Activated T-cell treated with anti-CD3 and anti-CD28 coated beads, Interleukin-2, amount 50 U/mL, for 4 hours (primary cell): ENCODE data around the gene NACC2. TPM values are rescaled to one million over a fixed set of nuclear protein-coding genes. Genes with fewer than 3 reads are reported as not detected.

ENCODE experiments used
- ATAC-seq, 2 donors: fragments of 200-7000 bp; cut with Tn5 transposase; one replicate each; pipeline ENCODE4 v1.10.0; 2021
- DNase-seq: peaks from one replicate; pipeline ENCODE4 v3.0.0-alpha.2; 2020
- H3K27me3 Mint-ChIP-seq: one replicate; pipeline ENCODE4 v1.8.0; 2021; ENCODE audit warnings: low read depth, mixed read lengths
- H3K36me3 Mint-ChIP-seq: one replicate; pipeline ENCODE4 v1.8.0; 2022; ENCODE audit warnings: mixed read lengths; ENCODE audit not compliant: insufficient read depth
- H3K4me1 Mint-ChIP-seq: one replicate; pipeline ENCODE4 v1.8.0; 2021; ENCODE audit warnings: low read depth, mixed read lengths
- H3K4me3 Mint-ChIP-seq: one replicate; pipeline ENCODE4 v1.8.0; 2021; ENCODE audit warnings: mild to moderate bottlenecking, moderate library complexity, mixed read lengths
- H3K9me3 Mint-ChIP-seq: one replicate; pipeline ENCODE4 v1.8.0; 2021; ENCODE audit warnings: mixed read lengths
- total RNA-seq, 3 donors: library from RNA; stranded (reverse); gene quantifications; one replicate each; pipeline ENCODE4 v1.2.1, GENCODE V29; 2021

The NACC2 gene
- total RNA-seq, 3 donors from 2014 or later: 5.9 to 6.2 (median 6.0) TPM

GRCh38 chr9:136119883-136120393, 24.8 kb upstream of the NACC2 start:
- no peak for DNase-seq
- no peak for ATAC-seq
- no peaks in the 10 kb centered on the region for H3K9me3 Mint-ChIP-seq
- peaks cover 8% of the 10 kb centered on the region for H3K4me1 Mint-ChIP-seq
- peak overlapping the region; percentile 76 for H3K4me3 Mint-ChIP-seq
- peaks cover 2% of the 10 kb centered on the region for H3K27me3 Mint-ChIP-seq
- H3K36me3 Mint-ChIP-seq: no peaks in the 10 kb centered on the region

GRCh38 chr9:136119061-136119882, 24.2 kb upstream of the NACC2 start:
- Mint-ChIP-seq H3K36me3 (no peaks in the 10 kb centered on the region), H3K4me1 (peaks cover 14% of the 10 kb centered on the region), H3K4me3 (peak overlapping the region; percentile 76), H3K9me3 (no peaks in the 10 kb centered on the region), H3K27me3 (no peaks in the 10 kb centered on the region)
- ATAC-seq: peak; percentile 22 to 24
- DNase-seq: no peak

GRCh38 chr9:136118320-136119060, 23.4 kb upstream of the NACC2 start, which contains the start of gene TMEM250:
TSS of gene TMEM250 (minus strand) at chr9:136118875. CDS start at chr9:136116900, 1,975 bp downstream.
- no peaks in the 10 kb centered on the region for H3K9me3 Mint-ChIP-seq
- DNase-seq: peak; percentile 96
- peaks cover 20% of the 10 kb centered on the region for H3K4me1 Mint-ChIP-seq
- peak; percentile 92 to 93 for ATAC-seq
- H3K4me3 Mint-ChIP-seq: peak within 1 kb of the TSS; percentile 82
- no peaks in the 10 kb centered on the region for H3K36me3 Mint-ChIP-seq
- H3K27me3 Mint-ChIP-seq: no peaks in the 10 kb centered on the region

- Mint-ChIP-seq H3K9me3 (no peaks in the 10 kb centered on the region), H3K4me1 (peaks cover 26% of the 10 kb centered on the region), H3K27me3 (no peaks in the 10 kb centered on the region), H3K4me3 (peak overlapping the region; percentile 82), H3K36me3 (no peaks in the 10 kb centered on the region)
- DNase-seq: no peak
- ATAC-seq: peak in 1 of 2 donors; percentile 0
Observed at GRCh38 chr9:136117916-136118319, 22.8 kb upstream of the NACC2 start.

DNA sequence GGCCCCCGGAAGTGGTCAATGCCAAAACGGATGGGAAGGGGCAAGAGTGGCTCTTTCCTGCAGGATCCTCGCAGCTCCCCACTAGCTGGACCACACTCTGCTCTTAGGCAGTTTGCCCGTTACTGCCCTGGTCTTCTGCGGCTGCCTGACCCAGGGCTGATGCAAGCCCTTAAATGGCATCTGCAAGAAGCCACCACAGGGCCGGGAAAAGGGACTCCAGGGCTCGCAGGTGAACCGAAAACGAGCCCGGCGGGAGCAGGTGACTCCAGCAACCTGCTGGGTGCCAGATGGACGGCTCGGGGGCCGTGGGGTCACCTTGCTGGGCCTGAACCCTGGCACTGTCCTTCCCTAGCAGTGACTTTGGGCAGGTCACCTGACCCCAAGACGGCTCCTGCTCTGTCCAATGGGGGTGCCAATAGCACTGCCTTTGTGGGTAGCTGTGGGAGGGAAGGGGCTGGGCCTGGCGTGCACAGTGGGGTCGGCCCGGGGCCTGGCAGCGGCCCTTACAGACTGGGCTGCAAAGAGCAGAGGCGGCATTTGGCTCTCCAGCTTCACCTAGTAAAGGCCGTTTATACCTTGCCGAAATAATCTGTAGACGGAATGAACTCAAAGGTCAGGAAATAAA, 22.3 kb upstream of the NACC2 start:
- H3K27me3 Mint-ChIP-seq: no peaks in the 10 kb centered on the region
- no peaks in the 10 kb centered on the region for H3K36me3 Mint-ChIP-seq
- H3K4me3 Mint-ChIP-seq: peak overlapping the region; percentile 82
- ATAC-seq (no peak), DNase-seq (no peak)
- no peaks in the 10 kb centered on the region for H3K9me3 Mint-ChIP-seq
- peaks cover 31% of the 10 kb centered on the region for H3K4me1 Mint-ChIP-seq

- Mint-ChIP-seq H3K4me1 (peaks cover 40% of the 10 kb centered on the region), H3K4me3 (peak overlapping the region; percentile 82), H3K9me3 (no peaks in the 10 kb centered on the region), H3K27me3 (no peaks in the 10 kb centered on the region), H3K36me3 (no peaks in the 10 kb centered on the region)
- ATAC-seq (no peak), DNase-seq (no peak)
Observed at GRCh38 chr9:136116360-136117098, 21.4 kb upstream of the NACC2 start.

DNA sequence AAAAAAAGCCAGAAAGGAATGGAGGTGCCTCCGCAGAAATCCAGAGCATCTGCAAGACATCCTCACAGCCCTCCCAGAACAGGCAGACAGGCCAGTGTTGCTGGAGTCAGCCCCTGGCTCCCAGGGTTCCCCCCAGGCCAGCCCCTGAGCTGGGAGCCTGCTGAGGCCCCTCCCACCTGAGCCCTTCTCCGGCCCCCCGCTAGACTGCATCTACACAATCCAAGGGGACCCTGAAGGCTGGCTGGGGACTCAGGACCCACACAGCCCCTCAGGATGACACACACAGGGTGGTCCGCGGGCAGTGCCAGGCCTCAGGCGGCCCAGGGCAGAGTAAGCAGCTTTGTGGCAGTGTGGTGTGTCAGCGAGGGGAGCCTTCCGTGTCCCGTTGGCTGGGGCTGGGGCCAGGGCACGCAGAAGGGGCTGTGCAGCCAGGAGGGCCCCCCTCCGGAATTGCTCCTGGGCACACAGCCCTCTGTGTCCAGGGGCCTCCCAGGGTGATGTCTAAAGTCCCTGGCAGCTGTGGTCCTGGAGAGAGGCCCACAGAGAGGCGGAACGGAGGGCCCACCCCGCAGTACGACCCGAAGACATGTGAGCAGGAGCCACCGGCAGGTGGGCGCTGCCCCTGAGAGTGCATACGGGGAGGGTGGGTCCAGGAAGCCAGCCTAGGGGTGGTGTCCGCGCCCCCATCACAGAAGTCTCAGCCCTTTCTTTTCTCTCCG, 20.7 kb upstream of the NACC2 start:
- H3K4me1 Mint-ChIP-seq: peaks cover 46% of the 10 kb centered on the region
- peak overlapping the region; percentile 42 for H3K4me3 Mint-ChIP-seq
- ATAC-seq: no peak
- no peak for DNase-seq
- H3K27me3 Mint-ChIP-seq: no peaks in the 10 kb centered on the region
- no peaks in the 10 kb centered on the region for H3K36me3 Mint-ChIP-seq
- no peaks in the 10 kb centered on the region for H3K9me3 Mint-ChIP-seq

GRCh38 chr9:136115206-136115605, 20.1 kb upstream of the NACC2 start:
- ATAC-seq (no peak), DNase-seq (no peak)
- H3K9me3 Mint-ChIP-seq: no peaks in the 10 kb centered on the region
- no peak overlapping the region for H3K4me3 Mint-ChIP-seq
- H3K27me3 Mint-ChIP-seq: no peaks in the 10 kb centered on the region
- no peaks in the 10 kb centered on the region for H3K36me3 Mint-ChIP-seq
- peaks cover 51% of the 10 kb centered on the region for H3K4me1 Mint-ChIP-seq

GRCh38 chr9:136114610-136115009, 19.5 kb upstream of the NACC2 start:
- Mint-ChIP-seq H3K27me3 (no peaks in the 10 kb centered on the region), H3K36me3 (no peaks in the 10 kb centered on the region), H3K9me3 (no peaks in the 10 kb centered on the region), H3K4me1 (peaks cover 53% of the 10 kb centered on the region), H3K4me3 (no peak overlapping the region)
- ATAC-seq: no peak
- DNase-seq: no peak

GRCh38 chr9:136112541-136112940, 17.5 kb upstream of the NACC2 start:
- ATAC-seq (no peak), DNase-seq (no peak)
- H3K9me3 Mint-ChIP-seq: no peaks in the 10 kb centered on the region
- H3K4me3 Mint-ChIP-seq: no peak overlapping the region
- H3K4me1 Mint-ChIP-seq: peaks cover 64% of the 10 kb centered on the region
- no peaks in the 10 kb centered on the region for H3K36me3 Mint-ChIP-seq
- H3K27me3 Mint-ChIP-seq: no peaks in the 10 kb centered on the region

DNA sequence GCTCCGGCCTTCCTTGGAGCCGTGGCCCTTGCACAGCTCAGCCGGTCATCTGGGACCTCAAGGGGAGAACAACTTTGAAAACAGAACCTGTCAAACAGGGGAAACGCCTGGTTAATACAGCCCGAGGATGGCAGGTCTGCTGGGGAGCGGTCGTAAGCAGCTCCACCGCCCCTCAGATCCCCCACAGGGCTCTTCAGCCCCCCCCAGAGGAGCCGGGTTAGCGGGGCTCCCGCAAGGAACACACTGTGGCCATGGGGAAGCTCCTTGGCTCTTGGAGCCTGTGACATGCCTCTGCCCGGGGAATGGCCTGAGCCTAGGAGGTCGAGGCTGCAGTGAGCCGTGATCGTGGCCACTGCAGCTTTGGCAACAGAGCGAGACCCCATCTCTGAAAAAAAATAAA, 16.8 kb upstream of the NACC2 start:
- peaks cover 70% of the 10 kb centered on the region for H3K4me1 Mint-ChIP-seq
- H3K9me3 Mint-ChIP-seq: no peaks in the 10 kb centered on the region
- H3K27me3 Mint-ChIP-seq: no peaks in the 10 kb centered on the region
- H3K36me3 Mint-ChIP-seq: no peaks in the 10 kb centered on the region
- ATAC-seq (no peak), DNase-seq (no peak)
- H3K4me3 Mint-ChIP-seq: no peak overlapping the region

GRCh38 chr9:136111190-136111589, 16.1 kb upstream of the NACC2 start:
- DNase-seq: no peak
- no peaks in the 10 kb centered on the region for H3K36me3 Mint-ChIP-seq
- peak overlapping the region; percentile 53 for H3K4me3 Mint-ChIP-seq
- ATAC-seq: no peak
- no peaks in the 10 kb centered on the region for H3K27me3 Mint-ChIP-seq
- peaks cover 70% of the 10 kb centered on the region for H3K4me1 Mint-ChIP-seq
- H3K9me3 Mint-ChIP-seq: no peaks in the 10 kb centered on the region
